ENCODE measurements around the gene MYOD1. TPM values are rescaled to one million over a fixed set of nuclear protein-coding genes. Genes with fewer than 3 reads are reported as not detected.

The MYOD1 gene
- total RNA-seq, 4 donors from 2014 or later = not detected

- Histone ChIP-seq H3K36me3 (no peaks in the 10 kb centered on the region), H3K27me3 (no peaks in the 10 kb centered on the region), H3K4me3 (no peak overlapping the region), H3K27ac (no peak overlapping the region), H3K4me1 (peaks cover 0 to 5% (median 2%) of the 10 kb centered on the region in 4 donors), H3K9me3 (no peaks in the 10 kb centered on the region)
- DNase-seq = no peak
- no peak for TF ChIP-seq POLR2A (IDR thresholded peaks at IDR 0.05)
- no peak for TF ChIP-seq CTCF (IDR thresholded peaks at IDR 0.05)
Measured at GRCh38 chr11:17766073-17766359, 46.6 kb downstream of the MYOD1 start.

GRCh38 chr11:17766590-17766989 is 47.2 kb downstream of the MYOD1 start:
- Histone ChIP-seq H3K4me1 (peaks cover 0 to 5% (median 2%) of the 10 kb centered on the region in 4 donors), H3K9me3 (no peaks in the 10 kb centered on the region), H3K4me3 (no peak overlapping the region), H3K36me3 (no peaks in the 10 kb centered on the region), H3K27ac (no peak overlapping the region), H3K27me3 (no peaks in the 10 kb centered on the region)
- DNase-seq = peak in 1 of 3 donors; percentile 31
- TF ChIP-seq CTCF (IDR thresholded peaks at IDR 0.05) (no peak), POLR2A (IDR thresholded peaks at IDR 0.05) (no peak)

- TF ChIP-seq CTCF (IDR thresholded peaks at IDR 0.05) = no peak
- H3K36me3 ChIP-seq = no peaks in the 10 kb centered on the region
- no peak overlapping the region for H3K27ac ChIP-seq
- no peak for DNase-seq
- H3K27me3 ChIP-seq = no peaks in the 10 kb centered on the region
- peaks cover 0 to 5% (median 2%) of the 10 kb centered on the region in 4 donors for H3K4me1 ChIP-seq
- H3K9me3 ChIP-seq = no peaks in the 10 kb centered on the region
- no peak overlapping the region for H3K4me3 ChIP-seq
Measured at GRCh38 chr11:17767301-17767885, 48.0 kb downstream of the MYOD1 start.

DNA sequence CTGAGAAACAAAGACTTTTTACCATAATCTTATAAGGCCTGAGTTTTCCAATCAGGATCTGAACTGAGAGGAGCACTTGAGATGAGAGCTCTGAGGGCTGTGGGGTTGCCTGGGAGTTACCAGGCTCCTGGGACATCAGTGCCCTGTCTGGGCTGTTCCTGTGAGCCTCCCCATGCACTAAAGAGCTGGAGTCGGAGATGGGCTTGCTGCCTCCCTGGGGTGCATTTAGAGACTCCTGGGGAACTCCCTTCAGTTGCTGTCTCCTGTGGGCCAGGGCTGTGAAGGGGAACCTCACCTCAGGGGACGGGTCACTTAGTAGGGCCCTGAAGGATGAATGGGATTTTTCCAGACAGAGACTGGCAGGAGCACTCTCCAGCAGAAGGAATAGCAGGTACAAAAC is 48.5 kb downstream of the MYOD1 start:
- H3K4me3 ChIP-seq = no peak overlapping the region
- DNase-seq = no peak
- H3K36me3 ChIP-seq = no peaks in the 10 kb centered on the region
- no peaks in the 10 kb centered on the region for H3K27me3 ChIP-seq
- no peak for TF ChIP-seq POLR2A (IDR thresholded peaks at IDR 0.05)
- TF ChIP-seq CTCF (IDR thresholded peaks at IDR 0.05) = no peak
- no peak overlapping the region for H3K27ac ChIP-seq
- no peaks in the 10 kb centered on the region for H3K9me3 ChIP-seq
- peaks cover 0 to 5% (median 2%) of the 10 kb centered on the region in 4 donors for H3K4me1 ChIP-seq

GRCh38 chr11:17768547-17768946 is 49.2 kb downstream of the MYOD1 start:
- Histone ChIP-seq H3K9me3 (no peaks in the 10 kb centered on the region), H3K4me1 (peaks cover 0 to 5% (median 2%) of the 10 kb centered on the region in 4 donors), H3K27ac (no peak overlapping the region), H3K36me3 (no peaks in the 10 kb centered on the region), H3K27me3 (no peaks in the 10 kb centered on the region), H3K4me3 (no peak overlapping the region)
- DNase-seq = peak in 1 of 3 donors; percentile 29
- TF ChIP-seq CTCF (IDR thresholded peaks at IDR 0.05) = no peak
- TF ChIP-seq POLR2A (IDR thresholded peaks at IDR 0.05) = no peak

DNA sequence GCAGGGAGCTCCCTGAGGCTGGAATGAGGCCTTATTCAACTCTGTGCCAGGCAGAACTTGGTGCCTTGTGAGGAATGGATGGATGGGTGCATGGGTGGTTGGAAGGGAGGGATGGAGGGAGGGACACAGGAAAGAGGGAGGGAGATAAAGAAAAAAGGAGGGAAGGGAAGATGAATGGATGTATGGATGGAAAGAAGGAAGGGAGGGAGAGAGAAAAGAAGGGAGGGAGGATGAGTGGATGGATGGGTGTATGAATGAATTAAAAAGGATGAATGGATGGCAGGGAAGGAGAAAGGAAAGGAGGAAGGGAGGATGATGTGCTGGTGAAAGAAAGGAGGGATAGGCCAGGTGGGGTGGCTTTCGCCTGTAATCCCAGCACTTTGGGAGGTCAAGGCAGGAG is 49.8 kb downstream of the MYOD1 start:
- no peak overlapping the region for H3K27ac ChIP-seq
- no peaks in the 10 kb centered on the region for H3K27me3 ChIP-seq
- no peak overlapping the region for H3K4me3 ChIP-seq
- H3K4me1 ChIP-seq = peaks cover 0 to 5% (median 2%) of the 10 kb centered on the region in 4 donors
- H3K36me3 ChIP-seq = no peaks in the 10 kb centered on the region
- no peaks in the 10 kb centered on the region for H3K9me3 ChIP-seq
- DNase-seq = no peak
- TF ChIP-seq CTCF (IDR thresholded peaks at IDR 0.05) (no peak), POLR2A (IDR thresholded peaks at IDR 0.05) (no peak)
